ENCODE results near the gene DPP6.

The DPP6 gene

GRCh38 chr7:154679379-154680053, 627.3 kb downstream of the DPP6 start:
- in situ Hi-C loops (cut with HindIII; ENCODE audit: low pct_unique_long_range_greater_than_20kb, low sequenced_read_pairs): no loop called here
- TF ChIP-seq JUND (IDR thresholded peaks at IDR 0.05; ENCODE audit: low read depth): no peak
- DNase-seq (ENCODE audit: low read depth in 1 of 2, low spot score in 1 of 2): no peak

GRCh38 chr7:154680894-154681659, 628.9 kb downstream of the DPP6 start:
- in situ Hi-C loops (cut with HindIII; ENCODE audit: low pct_unique_long_range_greater_than_20kb, low sequenced_read_pairs): no loop called here
- no peak for TF ChIP-seq JUND (IDR thresholded peaks at IDR 0.05; ENCODE audit: low read depth)
- DNase-seq (ENCODE audit: low read depth in 1 of 2, low spot score in 1 of 2): no peak

- no peak for TF ChIP-seq JUND (IDR thresholded peaks at IDR 0.05; ENCODE audit: low read depth)
- in situ Hi-C loops (cut with HindIII; ENCODE audit: low pct_unique_long_range_greater_than_20kb, low sequenced_read_pairs): no loop called here
Observed at GRCh38 chr7:154682003-154682402, 629.8 kb downstream of the DPP6 start.

GRCh38 chr7:154684666-154685563, 632.7 kb downstream of the DPP6 start:
- DNase-seq (ENCODE audit: low read depth in 1 of 2, low spot score in 1 of 2): no peak
- TF ChIP-seq JUND (IDR thresholded peaks at IDR 0.05; ENCODE audit: low read depth): no peak
- in situ Hi-C loops (cut with HindIII; ENCODE audit: low pct_unique_long_range_greater_than_20kb, low sequenced_read_pairs): no loop called here

More at GRCh38 chr7:154682003-154682402, 629.8 kb downstream of the DPP6 start:
- DNase-seq (ENCODE audit: low read depth in 1 of 2, low spot score in 1 of 2): no peak

GRCh38 chr7:154685564-154685901, 633.3 kb downstream of the DPP6 start:
- in situ Hi-C loops (cut with HindIII; ENCODE audit: low pct_unique_long_range_greater_than_20kb, low sequenced_read_pairs): no loop called here
- TF ChIP-seq JUND (IDR thresholded peaks at IDR 0.05; ENCODE audit: low read depth): no peak
- no peak for DNase-seq (ENCODE audit: low read depth in 1 of 2, low spot score in 1 of 2)

- TF ChIP-seq JUND (IDR thresholded peaks at IDR 0.05; ENCODE audit: low read depth): no peak
- no peak for DNase-seq (ENCODE audit: low read depth in 1 of 2, low spot score in 1 of 2)
- in situ Hi-C loops (cut with HindIII; ENCODE audit: low pct_unique_long_range_greater_than_20kb, low sequenced_read_pairs): no loop called here
Observed at GRCh38 chr7:154686305-154686704, 634.1 kb downstream of the DPP6 start.

- DNase-seq (ENCODE audit: low read depth in 1 of 2, low spot score in 1 of 2): no peak
- in situ Hi-C loops (cut with HindIII; ENCODE audit: low pct_unique_long_range_greater_than_20kb, low sequenced_read_pairs): no loop called here
- no peak for TF ChIP-seq JUND (IDR thresholded peaks at IDR 0.05; ENCODE audit: low read depth)
Observed at GRCh38 chr7:154688952-154689351, 636.8 kb downstream of the DPP6 start.

- no peak for TF ChIP-seq JUND (IDR thresholded peaks at IDR 0.05; ENCODE audit: low read depth)
- no peak for DNase-seq (ENCODE audit: low read depth in 1 of 2, low spot score in 1 of 2)
- in situ Hi-C loops (cut with HindIII; ENCODE audit: low pct_unique_long_range_greater_than_20kb, low sequenced_read_pairs): no loop called here
Observed at GRCh38 chr7:154690411-154690810, 638.2 kb downstream of the DPP6 start.

- in situ Hi-C loops (cut with HindIII; ENCODE audit: low pct_unique_long_range_greater_than_20kb, low sequenced_read_pairs): no loop called here
- DNase-seq (ENCODE audit: low read depth in 1 of 2, low spot score in 1 of 2): no peak
- no peak for TF ChIP-seq JUND (IDR thresholded peaks at IDR 0.05; ENCODE audit: low read depth)
Observed at GRCh38 chr7:154693661-154694060, 641.5 kb downstream of the DPP6 start.

GRCh38 chr7:154695836-154696235, 643.6 kb downstream of the DPP6 start:
- in situ Hi-C loops (cut with HindIII; ENCODE audit: low pct_unique_long_range_greater_than_20kb, low sequenced_read_pairs): no loop called here

GRCh38 chr7:154696556-154696955, 644.4 kb downstream of the DPP6 start:
- DNase-seq (ENCODE audit: low read depth in 1 of 2, low spot score in 1 of 2): no peak
- TF ChIP-seq JUND (IDR thresholded peaks at IDR 0.05; ENCODE audit: low read depth): no peak
- in situ Hi-C loops (cut with HindIII; ENCODE audit: low pct_unique_long_range_greater_than_20kb, low sequenced_read_pairs): no loop called here

More at GRCh38 chr7:154695836-154696235, 643.6 kb downstream of the DPP6 start:
- TF ChIP-seq JUND (IDR thresholded peaks at IDR 0.05; ENCODE audit: low read depth): no peak
- DNase-seq (ENCODE audit: low read depth in 1 of 2, low spot score in 1 of 2): no peak

GRCh38 chr7:154698726-154699291, 646.6 kb downstream of the DPP6 start:
- DNase-seq (ENCODE audit: low read depth in 1 of 2, low spot score in 1 of 2): no peak
- in situ Hi-C loops (cut with HindIII; ENCODE audit: low pct_unique_long_range_greater_than_20kb, low sequenced_read_pairs): no loop called here
- TF ChIP-seq JUND (IDR thresholded peaks at IDR 0.05; ENCODE audit: low read depth): no peak
